HepG2 (cell line): ENCODE data around the gene STOM. TPM values are rescaled to one million over a fixed set of nuclear protein-coding genes. Genes with fewer than 3 reads are reported as not detected.

ENCODE experiments used
- ATAC-seq: fragments of 200-7000 bp; cut with Tn5 transposase; 3 replicates; pipeline ENCODE4 v1.9.1; 2020; ENCODE audit warnings: mild to moderate bottlenecking, moderate library complexity
- BruUV-seq: library from RNA; stranded (reverse); fragments of 400-500 nt; replicated peaks from 2 replicates; lab custom pipeline; 2021; lab: Mats Ljungman, UMichigan
- CTCF ChIA-PET: fragments of 300-600 bp; formaldehyde crosslinking; extraction: SDS; loops from one replicate; lab custom pipeline; 2021; ENCODE audit warnings: low total read pairs, inconsistent platforms, low intra/inter-chr PET ratio; lab: Yijun Ruan, JAX
- POLR2A ChIA-PET: fragments of 350-600 bp; sonication (Branson Sonifier 250); formaldehyde crosslinking; loops from one replicate; lab custom pipeline; 2020; ENCODE audit warnings: antibody characterized with exemption, inconsistent platforms; lab: Yijun Ruan, JAX
- DNase-seq: peaks from one replicate; pipeline ENCODE4 v3.0.0-alpha.2; 2015; ENCODE audit warnings: low spot score
- FAIRE-seq: peaks from 3 replicates; lab custom pipeline; 2011; peaks lifted over from hg19 to GRCh38; lab: Jason Lieb, UNC
- H2AFZ ChIP-seq: one replicate; pipeline ENCODE4 v1.6.1; 2011; ENCODE audit warnings: low read length, inconsistent platforms
- H3K27ac ChIP-seq: fragments of 300-600 bp; 3 replicates; pipeline ENCODE4 v1.8.0; 2011; ENCODE audit warnings: mixed run types, mild to moderate bottlenecking, mixed read lengths, low read length, inconsistent platforms; ENCODE audit not compliant: insufficient read depth; ENCODE audit errors: extremely low read length
- H3K27me3 ChIP-seq, 2 experiments: fragments of 200-600 bp in 1 of 2; 2 replicates in 1 of 2; 3 replicates in 1 of 2; pipeline versions ENCODE4 v1.6.0 to v1.8.0; 2011; ENCODE audit warnings: low read length in 2 of 2, mild to moderate bottlenecking in 2 of 2, moderate library complexity in 2 of 2, inconsistent platforms in 1 of 2; ENCODE audit not compliant: insufficient read depth in 2 of 2, control insufficient read depth in 1 of 2
- H3K36me3 ChIP-seq, 2 experiments: fragments of 200-600 bp in 1 of 2; replicated peaks in 1 of 2; 2 replicates in 1 of 2; 3 replicates in 1 of 2; pipeline versions ENCODE4 v1.5.1 to v1.8.0; 2011; ENCODE audit warnings: low read length in 2 of 2, inconsistent platforms in 1 of 2; ENCODE audit not compliant: insufficient read depth in 2 of 2, control insufficient read depth in 1 of 2
- H3K4me1 ChIP-seq: 2 replicates; pipeline ENCODE4 v1.5.1; 2012; ENCODE audit warnings: low read length, inconsistent platforms; ENCODE audit not compliant: insufficient read depth
- H3K4me2 ChIP-seq: 2 replicates; pipeline ENCODE4 v1.6.0; 2011; ENCODE audit warnings: low read depth, low read length, inconsistent platforms
- H3K4me3 ChIP-seq, 3 experiments: fragments of 200-600 bp in 1 of 3; sonication (generic), shearing (Covaris generic) in 1 of 3; replicated peaks in 1 of 3; 2 replicates each; pipeline ENCODE4 v1.5.1; 2011 to 2016; ENCODE audit warnings: low read length in 3 of 3, inconsistent platforms in 2 of 3, low read depth in 2 of 3, mild to moderate bottlenecking in 2 of 3, control low read depth in 1 of 3, mixed read lengths in 1 of 3; ENCODE audit not compliant: insufficient read depth in 1 of 3
- H3K79me2 ChIP-seq: one replicate; pipeline ENCODE4 v1.6.1; 2011; ENCODE audit warnings: low read length, inconsistent platforms; ENCODE audit not compliant: insufficient read depth
- H3K9ac ChIP-seq: 2 replicates; pipeline ENCODE4 v1.6.0; 2011; ENCODE audit warnings: mild to moderate bottlenecking, low read depth, low read length, inconsistent platforms; ENCODE audit not compliant: insufficient read depth
- H3K9me3 ChIP-seq: 2 replicates; pipeline ENCODE4 v1.5.1; 2012; ENCODE audit warnings: mild to moderate bottlenecking, low read length
- H4K20me1 ChIP-seq: 2 replicates; pipeline ENCODE4 v1.6.0; 2011; ENCODE audit warnings: inconsistent platforms, mild to moderate bottlenecking, low read length, moderate library complexity; ENCODE audit not compliant: insufficient read depth
- REL ChIP-seq: sonication (generic); formaldehyde crosslinking; conservative IDR thresholded peaks from 2 replicates; pipeline ENCODE4 v1.8.0; 2022; ENCODE audit warnings: mild to moderate bottlenecking, missing genetic modification reagents, moderate library complexity
- ZMYM3 ChIP-seq: sonication (generic); formaldehyde crosslinking; IDR thresholded peaks from 2 replicates; pipeline ENCODE4 v1.5.1; 2020; ENCODE audit warnings: mild to moderate bottlenecking, missing genetic modification reagents
- ZNF687 ChIP-seq: sonication (generic); formaldehyde crosslinking; IDR thresholded peaks from 2 replicates; pipeline ENCODE4 v1.5.1; 2020; ENCODE audit warnings: mild to moderate bottlenecking, missing genetic modification reagents, moderate library complexity
- ZNF768 ChIP-seq: sonication (generic); formaldehyde crosslinking; IDR thresholded peaks from 2 replicates; pipeline ENCODE4 v1.4.0; 2020; ENCODE audit warnings: missing genetic modification reagents
- WGBS: methylation state at CpG from one replicate; pipeline ENCODE4 v1.1.6; 2017; ENCODE audit warnings: low lambda C conversion rate; 5-methylcytosine and 5-hydroxymethylcytosine counted together
- in situ Hi-C: cut with HindIII; loops from 2 replicates; pipeline ENCODE4 v1.10.0; 2017; ENCODE audit warnings: low pct_unique_long_range_greater_than_20kb; ENCODE audit not compliant: extremely low pct_ligation_motif_present
- intact Hi-C: fragments of 100-400 bp; cut with micrococcal nuclease; formaldehyde crosslinking; loops from one replicate; pipeline ENCODE4 v1.10.0; 2022; ENCODE audit not compliant: unreplicated experiment
- polyA plus RNA-seq, 8 experiments: library from polyadenylated mRNA; depleted of rRNA in 3 of 8; stranded (reverse) in 7 of 8; unstranded in 1 of 8; fragments of >200 nt; fragmentation: Illumina TruSeq in 4 of 8; extraction: Trizol in 4 of 8; gene quantifications; 2 replicates each; pipeline versions ENCODE4 v1.2.1 to v1.2.3, GENCODE V29; 2011 to 2016; ENCODE audit warnings: low read depth in 4 of 8, missing spikeins in 1 of 8, mixed read lengths in 1 of 8; ENCODE audit not compliant: insufficient read depth in 1 of 8
- total RNA-seq, 5 experiments: library from RNA; depleted of rRNA; stranded (reverse); fragments of >200 nt; fragmentation: Illumina TruSeq; extraction: Trizol; gene quantifications; 2 replicates each; pipeline ENCODE4 v1.2.3, GENCODE V29; 2016; ENCODE audit warnings: low read depth in 1 of 5

The STOM gene
- total and polyA plus RNA-seq, 2 of the 13 experiments (the other 11 are each of a cell fraction or from before 2014, with no cell fraction given), result 43.6 to 165 TPM

GRCh38 chr9:121305269-121305994 is 64.6 kb downstream of the STOM start:
- no peak overlapping the region for H3K4me2 ChIP-seq
- H3K36me3 ChIP-seq, result peaks cover 24 to 45% of the 10 kb centered on the region in 2 experiments; a peak in 4 of 5 replicates
- intact Hi-C loops (loop anchor here (2.0 kb wide), 1 partner anchor 71 kb away; no protein-coding TSS in a partner anchor), in situ Hi-C loops (no loop called here)
- H3K79me2 ChIP-seq, result peaks cover 6% of the 10 kb centered on the region
- no peaks in the 10 kb centered on the region for H3K27me3 ChIP-seq
- BruUV-seq, result no TSS peak
- no peak overlapping the region for H3K9ac ChIP-seq
- ChIA-PET POLR2A (interaction anchor here (14.1 kb wide), 1 partner anchor 20 kb away, joined by 398 read pairs; no protein-coding TSS in a partner anchor), CTCF (no interaction called here)
- DNase-seq (no peak), FAIRE-seq (no peak), ATAC-seq (no peak)
- no peaks in the 10 kb centered on the region for H3K9me3 ChIP-seq
- no peak overlapping the region for H3K4me3 ChIP-seq
- H4K20me1 ChIP-seq, result no peaks in the 10 kb centered on the region
- no peak overlapping the region for H3K27ac ChIP-seq
- H3K4me1 ChIP-seq, result peaks cover 59% of the 10 kb centered on the region
- TF ChIP-seq ZNF768 (CRISPR knock-in tag) (peak; percentile 83), ZMYM3 (CRISPR knock-in tag) (peak; percentile 31; the same call in 1 of the 2 replicates), REL (CRISPR knock-in tag) (no peak), ZNF687 (peak; percentile 14; the same call in 1 of the 2 replicates)
- no peak overlapping the region for H2AFZ ChIP-seq
- 90% methylated on average over 10 of the region's 13 CpGs for WGBS
